Muscle of leg (tissue), 16 donors: ENCODE measurements around the gene RPS15A. TPM values are rescaled to one million over a fixed set of nuclear protein-coding genes. Genes with fewer than 3 reads are reported as not detected.
A peak's percentile ranks its signal among the peaks of the same experiment; 100 is the strongest.

Experiments used
- DNase-seq: peaks from one replicate; pipeline ENCODE4 v3.0.0; 2013
- H3K27ac ChIP-seq: one replicate; pipeline ENCODE4 v1.5.1; 2013; ENCODE audit warnings: mild to moderate bottlenecking, low read length, control low read depth
- H3K27me3 ChIP-seq: one replicate; pipeline ENCODE4 v1.6.1; 2013; ENCODE audit warnings: low read length; ENCODE audit not compliant: control insufficient read depth, insufficient read depth
- H3K36me3 ChIP-seq: one replicate; pipeline ENCODE4 v1.6.1; 2013; ENCODE audit warnings: low read length; ENCODE audit not compliant: control insufficient read depth, insufficient read depth
- H3K4me1 ChIP-seq: one replicate; pipeline ENCODE4 v1.6.1; 2013; ENCODE audit warnings: low read length; ENCODE audit not compliant: control insufficient read depth, insufficient read depth
- H3K4me3 ChIP-seq: one replicate; pipeline ENCODE4 v1.5.1; 2013; ENCODE audit warnings: low read length, control low read depth
- H3K9me3 ChIP-seq: replicated peaks from 2 replicates; pipeline ENCODE4 v1.6.1; 2013; ENCODE audit warnings: low read depth, low read length; ENCODE audit not compliant: control insufficient read depth
- WGBS: methylation state at CpG from one replicate; pipeline ENCODE4 v1.1.5; 2013; ENCODE audit warnings: missing lambda C conversion rate; ENCODE audit not compliant: insufficient coverage; 5-methylcytosine and 5-hydroxymethylcytosine counted together
- long read RNA-seq, 11 donors: transcript quantifications; one replicate each; lab custom pipeline, GENCODE V29; 2026
- polyA plus RNA-seq, 8 donors: library from polyadenylated mRNA; unstranded; fragments of 120-200 nt; gene quantifications; one replicate each; pipeline versions ENCODE4 v1.2.1 to v1.2.3, GENCODE V29; 2013; ENCODE audit warnings: inconsistent platforms in 1 of 8, low replicate concordance in 1 of 8; ENCODE audit not compliant: insufficient read length in 8 of 8, insufficient read depth in 1 of 8
- total RNA-seq: library from RNA; stranded (reverse); fragments of 120-200 nt; gene quantifications from one replicate; pipeline ENCODE4 v1.2.4, GENCODE V29; 2013

RPS15A gene
- total RNA-seq, result 4,122 TPM
- 1,000 to 10,000 TPM; 1,889 to 2,835 (median 2,053) TPM for polyA plus RNA-seq
- long read RNA-seq, donor 1, transcript RPS15A-201 (5 exons, 2,203 nt), result minor isoform, 32 of 871 reads
- long read RNA-seq, donor 1, transcript RPS15A-203 (5 exons, 525 nt), result major isoform, 588 of 871 reads
- long read RNA-seq, donor 1, transcript RPS15A-209 (2 exons, 606 nt), result minor isoform, 5 of 871 reads
- long read RNA-seq, donor 1, partial matches to known transcripts, result 241 of 871 reads
- long read RNA-seq, donor 1, other reads (novel, unspliced or antisense), result 0 of 871 reads
- long read RNA-seq, donor 2, transcript RPS15A-201 (5 exons, 2,203 nt), result minor isoform, 15 of 343 reads
- long read RNA-seq, donor 2, transcript RPS15A-203 (5 exons, 525 nt), result major isoform, 236 of 343 reads
- long read RNA-seq, donor 2, partial matches to known transcripts, result 87 of 343 reads
- long read RNA-seq, donor 2, other reads (novel, unspliced or antisense), result 0 of 343 reads
- long read RNA-seq, donor 3, transcript RPS15A-212 (6 exons, 589 nt), result minor isoform, 10 of 1,421 reads
- long read RNA-seq, donor 3, transcript RPS15A-203 (5 exons, 525 nt), result major isoform, 1,024 of 1,421 reads
- long read RNA-seq, donor 3, transcript RPS15A-201 (5 exons, 2,203 nt), result minor isoform, 60 of 1,421 reads
- long read RNA-seq, donor 3, partial matches to known transcripts, result 321 of 1,421 reads
- long read RNA-seq, donor 3, other reads (novel, unspliced or antisense), result 0 of 1,421 reads
- long read RNA-seq, donor 4, transcript RPS15A-201 (5 exons, 2,203 nt), result minor isoform, 73 of 1,533 reads
- long read RNA-seq, donor 4, transcript RPS15A-209 (2 exons, 606 nt), result minor isoform, 7 of 1,533 reads
- long read RNA-seq, donor 4, transcript RPS15A-203 (5 exons, 525 nt), result major isoform, 1,094 of 1,533 reads
- long read RNA-seq, donor 4, transcript RPS15A-212 (6 exons, 589 nt), result minor isoform, 9 of 1,533 reads
- long read RNA-seq, donor 4, partial matches to known transcripts, result 336 of 1,533 reads
- long read RNA-seq, donor 4, other reads (novel, unspliced or antisense), result 5 of 1,533 reads
- long read RNA-seq, donor 5, transcript RPS15A-203 (5 exons, 525 nt), result major isoform, 3,206 of 4,165 reads
- long read RNA-seq, donor 5, transcript RPS15A-209 (2 exons, 606 nt), result minor isoform, 11 of 4,165 reads
- long read RNA-seq, donor 5, transcript RPS15A-212 (6 exons, 589 nt), result minor isoform, 11 of 4,165 reads
- long read RNA-seq, donor 5, transcript RPS15A-201 (5 exons, 2,203 nt), result minor isoform, 219 of 4,165 reads
- long read RNA-seq, donor 5, partial matches to known transcripts, result 690 of 4,165 reads
- long read RNA-seq, donor 5, other reads (novel, unspliced or antisense), result 12 of 4,165 reads
- long read RNA-seq, donor 6, transcript RPS15A-209 (2 exons, 606 nt), result minor isoform, 18 of 4,294 reads
- long read RNA-seq, donor 6, transcript RPS15A-203 (5 exons, 525 nt), result major isoform, 2,980 of 4,294 reads
- long read RNA-seq, donor 6, transcript RPS15A-201 (5 exons, 2,203 nt), result minor isoform, 197 of 4,294 reads
- long read RNA-seq, donor 6, transcript RPS15A-212 (6 exons, 589 nt), result minor isoform, 20 of 4,294 reads
- long read RNA-seq, donor 6, partial matches to known transcripts, result 1,045 of 4,294 reads
- long read RNA-seq, donor 6, other reads (novel, unspliced or antisense), result 14 of 4,294 reads
- long read RNA-seq, donor 7, transcript RPS15A-201 (5 exons, 2,203 nt), result minor isoform, 152 of 3,393 reads
- long read RNA-seq, donor 7, transcript RPS15A-203 (5 exons, 525 nt), result major isoform, 2,422 of 3,393 reads
- long read RNA-seq, donor 7, transcript RPS15A-209 (2 exons, 606 nt), result minor isoform, 11 of 3,393 reads
- long read RNA-seq, donor 7, transcript RPS15A-212 (6 exons, 589 nt), result minor isoform, 15 of 3,393 reads
- long read RNA-seq, donor 7, partial matches to known transcripts, result 769 of 3,393 reads
- long read RNA-seq, donor 7, other reads (novel, unspliced or antisense), result 15 of 3,393 reads
- long read RNA-seq, donor 8, transcript RPS15A-209 (2 exons, 606 nt), result minor isoform, 12 of 2,324 reads
- long read RNA-seq, donor 8, transcript RPS15A-201 (5 exons, 2,203 nt), result minor isoform, 127 of 2,324 reads
- long read RNA-seq, donor 8, transcript RPS15A-212 (6 exons, 589 nt), result minor isoform, 10 of 2,324 reads
- long read RNA-seq, donor 8, transcript RPS15A-203 (5 exons, 525 nt), result major isoform, 1,608 of 2,324 reads
- long read RNA-seq, donor 8, partial matches to known transcripts, result 551 of 2,324 reads
- long read RNA-seq, donor 8, other reads (novel, unspliced or antisense), result 5 of 2,324 reads
- long read RNA-seq, donor 9, transcript RPS15A-203 (5 exons, 525 nt), result major isoform, 1,435 of 1,998 reads
- long read RNA-seq, donor 9, transcript RPS15A-209 (2 exons, 606 nt), result minor isoform, 13 of 1,998 reads
- long read RNA-seq, donor 9, transcript RPS15A-212 (6 exons, 589 nt), result minor isoform, 6 of 1,998 reads
- long read RNA-seq, donor 9, transcript RPS15A-201 (5 exons, 2,203 nt), result minor isoform, 81 of 1,998 reads
- long read RNA-seq, donor 9, partial matches to known transcripts, result 447 of 1,998 reads
- long read RNA-seq, donor 9, other reads (novel, unspliced or antisense), result 0 of 1,998 reads
- long read RNA-seq, donor 10, transcript RPS15A-209 (2 exons, 606 nt), result minor isoform, 10 of 3,697 reads
- long read RNA-seq, donor 10, transcript RPS15A-212 (6 exons, 589 nt), result minor isoform, 17 of 3,697 reads
- long read RNA-seq, donor 10, transcript RPS15A-203 (5 exons, 525 nt), result major isoform, 2,601 of 3,697 reads
- long read RNA-seq, donor 10, transcript RPS15A-201 (5 exons, 2,203 nt), result minor isoform, 159 of 3,697 reads
- long read RNA-seq, donor 10, partial matches to known transcripts, result 869 of 3,697 reads
- long read RNA-seq, donor 10, other reads (novel, unspliced or antisense), result 27 of 3,697 reads
- long read RNA-seq, donor 11, transcript RPS15A-201 (5 exons, 2,203 nt), result minor isoform, 97 of 2,082 reads
- long read RNA-seq, donor 11, transcript RPS15A-203 (5 exons, 525 nt), result major isoform, 1,518 of 2,082 reads
- long read RNA-seq, donor 11, transcript RPS15A-212 (6 exons, 589 nt), result minor isoform, 5 of 2,082 reads
- long read RNA-seq, donor 11, transcript RPS15A-209 (2 exons, 606 nt), result minor isoform, 7 of 2,082 reads
- long read RNA-seq, donor 11, partial matches to known transcripts, result 447 of 2,082 reads
- long read RNA-seq, donor 11, other reads (novel, unspliced or antisense), result 0 of 2,082 reads

DNA sequence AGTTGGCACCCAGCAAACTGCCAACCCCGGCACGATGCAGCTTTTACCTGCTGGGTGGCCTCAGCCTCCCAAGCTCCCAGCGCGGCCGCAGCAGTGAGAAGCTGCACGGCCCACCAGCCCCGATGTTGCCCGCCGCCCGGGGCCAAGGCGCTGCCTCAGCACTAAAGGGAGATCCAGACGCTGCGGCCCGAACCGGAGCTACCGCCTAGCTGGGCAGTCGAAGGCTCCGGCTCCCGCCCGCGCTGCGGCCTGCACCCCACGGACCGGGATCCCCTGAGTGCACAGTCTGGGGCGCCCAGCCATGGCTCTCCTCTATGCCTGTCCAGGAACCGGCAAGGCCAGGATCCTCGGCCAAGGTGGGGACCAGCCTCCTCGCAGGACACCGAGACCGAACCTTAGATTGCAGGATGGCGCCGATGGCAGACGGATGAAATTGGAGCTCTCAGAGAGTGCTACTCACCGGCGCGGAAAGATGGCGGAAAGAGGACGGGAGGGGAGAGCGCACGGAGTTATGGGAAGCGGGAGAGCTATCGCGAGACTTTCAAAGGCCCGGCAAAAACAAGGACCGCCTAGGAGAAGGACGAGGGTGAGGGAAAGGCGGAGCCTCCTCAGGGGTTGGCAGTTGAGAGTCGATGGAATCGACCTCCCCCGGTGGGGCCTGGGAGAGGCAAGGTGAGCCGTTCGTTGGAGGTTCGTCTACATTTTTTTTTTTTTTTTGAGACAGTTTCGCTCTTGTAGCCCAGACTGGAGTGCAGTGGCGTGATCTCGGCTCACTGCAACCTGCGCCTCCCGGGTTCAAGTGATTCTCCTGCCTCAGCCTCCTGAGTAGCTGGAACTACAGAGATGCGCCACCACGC lies at the start of gene RPS15A:
RPS15A (minus strand) TSS at position 485 of the 857 bp plus-strand sequence. CDS start 1,221 bp downstream, outside the sequence.
- Histone ChIP-seq H3K4me1 (peaks cover 22% of the 10 kb centered on the region), H3K36me3 (peaks cover 57% of the 10 kb centered on the region)
- DNase-seq, result peak; percentile 99

DNA sequence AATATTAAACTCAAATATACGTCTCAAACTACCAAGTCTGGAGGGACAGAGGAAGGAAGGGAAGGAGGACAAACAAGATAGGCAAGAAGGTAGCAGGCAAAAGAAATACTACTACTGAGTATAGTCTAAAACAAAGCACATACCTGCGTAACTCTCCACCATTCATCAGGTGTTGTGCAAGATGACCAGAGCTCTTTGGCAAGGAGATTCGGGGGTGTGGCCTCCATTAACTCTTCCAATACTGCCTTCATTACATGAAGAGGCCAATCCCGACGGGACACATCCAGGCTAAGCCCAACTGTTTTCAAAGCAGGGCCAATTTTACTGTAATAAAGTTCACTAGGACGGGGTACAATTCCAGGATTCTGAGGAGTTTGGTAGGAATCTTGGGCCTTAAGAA lies 49.4 kb upstream of the RPS15A start:
- H3K4me3 ChIP-seq, result no peak overlapping the region
- no peaks in the 10 kb centered on the region for H3K9me3 ChIP-seq
- no peaks in the 10 kb centered on the region for H3K4me1 ChIP-seq
- WGBS, result 100% methylated on average over 1 of the region's 6 CpGs
- no peak for DNase-seq
- H3K36me3 ChIP-seq, result peaks cover 65% of the 10 kb centered on the region
- no peak overlapping the region for H3K27ac ChIP-seq
- no peaks in the 10 kb centered on the region for H3K27me3 ChIP-seq

More for the DNA sequence above, at the start of gene RPS15A:
- peak within 1 kb of the TSS; percentile 77 for H3K27ac ChIP-seq
- H3K27me3 ChIP-seq, result no peaks in the 10 kb centered on the region
- H3K4me3 ChIP-seq, result peak within 1 kb of the TSS; percentile 74
- WGBS, result 3% methylated on average over 58 of the region's 60 CpGs
- H3K9me3 ChIP-seq, result no peaks in the 10 kb centered on the region

DNA sequence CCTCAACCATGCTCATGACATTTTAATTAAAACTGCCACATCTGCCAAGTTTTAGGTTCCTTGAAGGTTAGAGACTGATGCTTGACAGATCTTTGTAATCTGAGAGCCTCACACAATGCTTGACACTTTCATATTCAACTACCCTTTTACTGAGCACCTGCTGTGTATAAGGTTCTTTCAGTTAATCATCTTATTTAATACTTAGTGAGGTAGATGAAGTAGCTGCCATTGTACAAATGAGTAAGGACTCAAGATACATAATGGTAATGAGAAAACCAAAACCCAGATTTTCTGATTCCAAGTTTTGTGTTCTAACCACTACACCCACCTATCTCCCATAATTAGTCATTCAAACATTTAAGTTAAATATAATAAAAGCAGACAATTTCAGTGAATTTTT lies 46.6 kb upstream of the RPS15A start:
- no peak overlapping the region for H3K4me3 ChIP-seq
- H3K27ac ChIP-seq, result no peak overlapping the region
- no peak for DNase-seq
- no peaks in the 10 kb centered on the region for H3K9me3 ChIP-seq
- H3K4me1 ChIP-seq, result no peaks in the 10 kb centered on the region
- H3K36me3 ChIP-seq, result peaks cover 65% of the 10 kb centered on the region
- no peaks in the 10 kb centered on the region for H3K27me3 ChIP-seq

DNA sequence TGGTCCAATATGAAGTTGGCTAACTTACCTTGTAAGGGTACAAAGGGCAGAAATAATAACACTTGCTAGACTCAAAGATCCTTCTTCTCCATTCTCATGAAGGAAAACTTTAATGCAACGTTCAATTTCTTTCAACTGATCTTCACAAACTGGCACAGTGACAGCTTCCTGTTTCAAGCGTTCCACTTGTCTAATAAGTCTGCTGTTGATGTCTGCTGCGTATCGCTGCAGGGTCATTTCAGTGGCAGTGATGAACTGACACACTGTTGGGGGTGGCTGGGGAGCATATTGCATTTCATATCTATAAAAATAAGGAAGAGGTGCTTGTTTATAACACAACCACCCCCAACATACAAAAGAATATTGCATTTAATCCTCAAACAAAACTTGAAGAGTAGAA lies 44.7 kb upstream of the RPS15A start:
- WGBS, result 100% methylated on average over 1 of the region's 4 CpGs
- DNase-seq, result peak; percentile 12
- Histone ChIP-seq H3K9me3 (no peaks in the 10 kb centered on the region), H3K4me3 (no peak overlapping the region), H3K27ac (no peak overlapping the region), H3K27me3 (no peaks in the 10 kb centered on the region), H3K4me1 (no peaks in the 10 kb centered on the region), H3K36me3 (peaks cover 63% of the 10 kb centered on the region)

DNA sequence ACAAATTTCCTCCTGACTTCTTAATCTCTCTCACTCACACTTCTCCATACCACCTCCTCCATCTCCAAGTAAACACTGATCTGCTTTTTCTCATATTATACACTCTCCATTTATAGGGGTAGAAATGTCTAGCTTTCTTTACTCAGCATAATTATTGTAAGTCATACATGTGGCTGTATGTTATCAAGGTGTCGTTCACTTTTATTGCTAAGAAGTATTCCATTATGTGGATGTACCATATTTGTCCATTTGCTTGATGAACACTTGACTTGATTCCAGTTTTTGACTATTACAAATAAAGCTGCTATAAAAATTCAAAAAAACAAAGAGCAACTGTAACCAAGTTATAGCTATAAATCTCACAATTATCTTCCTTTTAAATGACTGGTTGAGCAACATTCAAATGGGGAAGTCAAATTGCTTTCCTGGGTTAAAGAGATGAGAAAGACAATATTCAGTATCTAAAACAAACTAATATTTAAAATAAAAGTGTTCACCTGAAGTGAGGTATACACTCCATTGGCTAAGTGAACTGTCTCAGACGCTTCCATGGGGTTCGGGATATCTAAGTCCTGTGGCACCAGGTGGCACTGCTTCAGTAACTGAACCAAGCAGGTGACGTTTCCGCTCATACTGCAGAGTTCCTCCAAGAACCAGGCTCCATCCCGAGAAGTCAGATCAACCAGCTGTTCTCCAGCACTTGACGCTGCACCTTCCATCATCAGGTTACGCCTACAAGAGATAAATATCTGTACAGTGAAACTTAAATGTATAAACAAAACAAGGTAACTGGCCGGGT lies 43.8 kb upstream of the RPS15A start:
- H3K4me1 ChIP-seq, result no peaks in the 10 kb centered on the region
- no peaks in the 10 kb centered on the region for H3K9me3 ChIP-seq
- peaks cover 63% of the 10 kb centered on the region for H3K36me3 ChIP-seq
- no peak overlapping the region for H3K4me3 ChIP-seq
- no peaks in the 10 kb centered on the region for H3K27me3 ChIP-seq
- WGBS, result 93% methylated on average over 4 of the region's 9 CpGs
- no peak overlapping the region for H3K27ac ChIP-seq
- no peak for DNase-seq

DNA sequence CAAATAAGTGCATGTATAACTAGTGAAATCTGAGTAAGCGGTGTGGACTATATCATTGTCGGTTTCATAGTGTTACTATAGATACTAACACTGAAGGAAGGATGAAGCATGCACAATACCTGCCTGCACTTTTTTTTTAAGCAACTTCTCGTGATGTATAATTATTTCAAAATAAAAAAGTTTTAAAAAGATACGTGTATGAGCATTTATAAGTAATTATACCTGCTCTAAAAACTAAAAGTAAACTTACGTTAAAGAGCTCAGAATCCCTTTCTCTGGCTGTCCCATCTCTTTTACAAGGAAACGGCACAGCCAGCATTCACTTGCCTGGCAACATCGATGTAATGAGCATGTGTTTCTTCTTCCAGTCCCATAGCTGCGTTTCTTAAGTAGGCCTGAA lies 42.5 kb upstream of the RPS15A start:
- WGBS, result 97% methylated on average over 4 of the region's 8 CpGs
- peaks cover 60% of the 10 kb centered on the region for H3K36me3 ChIP-seq

More for the DNA sequence above, 42.5 kb upstream of the RPS15A start:
- Histone ChIP-seq H3K27me3 (no peaks in the 10 kb centered on the region), H3K4me3 (no peak overlapping the region), H3K4me1 (no peaks in the 10 kb centered on the region), H3K9me3 (no peaks in the 10 kb centered on the region), H3K27ac (no peak overlapping the region)
- no peak for DNase-seq
